Inflammatory macrophage treated with lipopolysaccharide for 1 hour (primary cell): ENCODE results near the gene CCN5.

Experiments
- DNase-seq, 2 donors: peaks; one replicate each; pipeline ENCODE4 v3.0.0-alpha.2; 2020 to 2022

The CCN5 gene

GRCh38 chr20:44739942-44740341, 24.8 kb downstream of the CCN5 start:
- no peak for DNase-seq

- no peak for DNase-seq
Observed at GRCh38 chr20:44742304-44743079, 27.3 kb downstream of the CCN5 start.

GRCh38 chr20:44743080-44743701, 28.0 kb downstream of the CCN5 start:
- no peak for DNase-seq

GRCh38 chr20:44743916-44744655, 28.9 kb downstream of the CCN5 start:
- no peak for DNase-seq

- no peak for DNase-seq
Observed at GRCh38 chr20:44745122-44745597, 30.0 kb downstream of the CCN5 start.

- DNase-seq, result peak; percentile 24 to 25
Observed at GRCh38 chr20:44745598-44746366, 30.6 kb downstream of the CCN5 start, which contains the start of gene KCNK15. TSS of gene KCNK15 (plus strand) at chr20:44745865. CDS start at chr20:44745911, 46 bp downstream.

GRCh38 chr20:44746367-44747165, 31.4 kb downstream of the CCN5 start:
- no peak for DNase-seq

GRCh38 chr20:44747166-44748004, 32.2 kb downstream of the CCN5 start:
- DNase-seq, result peak; percentile 37 to 84

- DNase-seq, result no peak
Observed at GRCh38 chr20:44748005-44748370, 32.8 kb downstream of the CCN5 start.

- no peak for DNase-seq
Observed at GRCh38 chr20:44750081-44750805, 35.1 kb downstream of the CCN5 start.

GRCh38 chr20:44752099-44752931, 37.1 kb downstream of the CCN5 start:
- DNase-seq, result no peak

GRCh38 chr20:44754554-44754953, 39.4 kb downstream of the CCN5 start:
- DNase-seq, result no peak

- no peak for DNase-seq
Observed at GRCh38 chr20:44756011-44756688, 41.0 kb downstream of the CCN5 start.

- no peak for DNase-seq
Observed at GRCh38 chr20:44756956-44757355, 41.8 kb downstream of the CCN5 start.

- DNase-seq, result no peak
Observed at GRCh38 chr20:44758247-44759101, 43.3 kb downstream of the CCN5 start.

GRCh38 chr20:44759595-44759994, 44.4 kb downstream of the CCN5 start:
- DNase-seq, result no peak

- no peak for DNase-seq
Observed at GRCh38 chr20:44761423-44761822, 46.3 kb downstream of the CCN5 start.
